ENCODE data around the gene RAB27A. TPM values are rescaled to one million over a fixed set of nuclear protein-coding genes. Genes with fewer than 3 reads are reported as not detected.

Gene RAB27A
- total RNA-seq, 4 donors from 2014 or later, result 6.2 to 11.9 (median 7.5) TPM

DNA sequence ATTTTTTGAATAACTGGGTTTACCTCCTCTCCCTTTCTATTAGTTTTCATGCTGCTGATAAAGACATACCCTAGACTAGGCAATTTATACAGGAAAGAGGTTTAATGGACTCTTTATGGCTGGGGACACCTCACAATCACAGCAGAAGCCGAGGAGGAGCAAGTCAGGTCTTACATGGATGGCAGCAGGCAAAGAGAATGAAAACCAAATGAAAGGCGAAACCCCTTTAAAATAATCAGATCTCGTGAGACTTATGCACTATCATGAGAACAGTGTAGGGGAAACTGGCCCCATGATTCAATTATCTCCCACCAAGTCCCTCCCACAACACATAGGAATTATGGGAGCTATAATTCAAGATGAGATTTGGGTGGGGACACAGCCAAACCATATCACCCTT, 90.9 kb downstream of the RAB27A start:
- intact Hi-C loops (cut with DNase I; ENCODE audit: low total_unique reads), result no loop called here
- H3K4me3 ChIP-seq (ENCODE audit: low read depth, poor library complexity, severe bottlenecking), result no peak overlapping the region
- DNase-seq (ENCODE audit: low spot score in 2 of 2), result no peak
- TF ChIP-seq CTCF (IDR thresholded peaks at IDR 0.05), result no peak
- TF ChIP-seq POLR2A (IDR thresholded peaks at IDR 0.05), result no peak
- 80 to 96% methylated on average over 3 of the region's 3 CpGs for WGBS, 2 donors

DNA sequence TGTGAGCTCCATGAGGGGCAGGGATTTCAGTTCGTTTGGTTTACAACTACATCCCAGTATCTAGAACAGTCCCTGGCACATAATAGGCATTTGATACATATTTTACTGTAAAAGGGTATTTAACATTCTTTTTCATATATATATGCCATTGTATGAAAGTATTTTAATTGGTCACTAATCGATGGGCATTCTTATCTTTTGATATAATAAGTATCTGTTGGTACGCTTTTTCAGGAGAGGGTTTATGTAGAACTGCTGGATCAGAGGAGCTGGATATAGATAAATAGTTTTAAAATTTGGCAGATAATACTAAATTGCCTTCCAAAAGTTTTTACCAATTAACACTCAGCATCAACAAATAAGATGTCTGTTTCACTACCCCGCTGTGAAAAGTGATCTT, 91.9 kb downstream of the RAB27A start:
- no peak for DNase-seq (ENCODE audit: low spot score in 2 of 2)
- TF ChIP-seq CTCF (IDR thresholded peaks at IDR 0.05) (no peak), POLR2A (IDR thresholded peaks at IDR 0.05) (no peak)
- intact Hi-C loops (cut with DNase I; ENCODE audit: low total_unique reads), result no loop called here
- WGBS, 2 donors, result 45 to 51% methylated on average over 4 of the region's 4 CpGs
- no peak overlapping the region for H3K4me3 ChIP-seq (ENCODE audit: low read depth, poor library complexity, severe bottlenecking)

DNA sequence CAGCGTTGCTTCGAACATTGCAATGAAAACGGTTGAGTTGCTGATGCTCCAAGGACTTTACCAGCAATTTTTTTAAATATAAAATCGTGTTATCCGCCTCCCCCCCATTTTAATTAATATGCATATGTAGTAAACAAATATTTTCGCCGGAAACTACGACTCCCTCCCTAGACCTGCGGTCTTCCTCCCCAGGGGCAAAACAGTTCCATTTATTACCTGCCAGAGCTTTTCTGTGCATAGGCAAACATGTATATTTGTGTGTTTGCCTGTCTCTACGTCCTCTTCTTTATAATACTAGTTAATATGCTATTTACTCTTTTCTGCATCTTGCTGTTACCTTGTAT, 92.3 kb downstream of the RAB27A start:
- TF ChIP-seq CTCF (IDR thresholded peaks at IDR 0.05) (no peak), POLR2A (IDR thresholded peaks at IDR 0.05) (no peak)
- peak overlapping the region; percentile 47 for H3K4me3 ChIP-seq (ENCODE audit: low read depth, poor library complexity, severe bottlenecking)
- intact Hi-C loops (cut with DNase I; ENCODE audit: low total_unique reads), result no loop called here
- no peak for DNase-seq (ENCODE audit: low spot score in 2 of 2)
- WGBS, 2 donors, result 0 to 1% methylated on average over 10 of the region's 10 CpGs

GRCh38 chr15:55196458-55197361, 92.9 kb downstream of the RAB27A start, which contains the start of gene RSL24D1:
RSL24D1 (minus strand) TSS chr15:55196941; CDS start chr15:55196890, 51 bp downstream.
- WGBS, 2 donors, result 0% methylated on average over 61 to 62 of the region's 62 CpGs
- no peak for TF ChIP-seq CTCF (IDR thresholded peaks at IDR 0.05)
- no peak for TF ChIP-seq POLR2A (IDR thresholded peaks at IDR 0.05)
- intact Hi-C loops (cut with DNase I; ENCODE audit: low total_unique reads), result no loop called here

GRCh38 chr15:55195996-55196395, 93.6 kb downstream of the RAB27A start:
- no peak for DNase-seq (ENCODE audit: low spot score in 2 of 2)
- H3K4me3 ChIP-seq (ENCODE audit: low read depth, poor library complexity, severe bottlenecking), result peak overlapping the region; percentile 99
- WGBS, 2 donors, result 1 to 3% methylated on average over 9 of the region's 9 CpGs
- intact Hi-C loops (cut with DNase I; ENCODE audit: low total_unique reads), result no loop called here
- TF ChIP-seq POLR2A (IDR thresholded peaks at IDR 0.05) (no peak), CTCF (IDR thresholded peaks at IDR 0.05) (no peak)

More at GRCh38 chr15:55196458-55197361, 92.9 kb downstream of the RAB27A start, which contains the start of gene RSL24D1:
- peak; percentile 96 to 99 for DNase-seq (ENCODE audit: low spot score in 2 of 2)
- H3K4me3 ChIP-seq (ENCODE audit: low read depth, poor library complexity, severe bottlenecking), result peak within 1 kb of the TSS; percentile 99
